HEK293 (cell line): ENCODE measurements around the gene DLX2.

ENCODE experiments used
- CTCF ChIA-PET: fragments of 350-600 bp; formaldehyde crosslinking; extraction: SDS; loops from one replicate; lab custom pipeline; 2021; ENCODE audit warnings: antibody characterized with exemption; lab: Yijun Ruan, JAX
- POLR2A ChIA-PET: fragments of 300-600 bp; formaldehyde crosslinking; extraction: SDS; loops from one replicate; lab custom pipeline; 2020; ENCODE audit warnings: antibody characterized with exemption, inconsistent platforms; lab: Yijun Ruan, JAX
- H3K27ac ChIP-seq: fragments of 200-500 bp; sonication (Bioruptor generic); 2 replicates; pipeline ENCODE4 v1.5.1; 2014; ENCODE audit warnings: low read depth, low read length, control low read depth, inconsistent platforms; ENCODE audit errors: extremely low read depth
- H3K36me3 ChIP-seq, 2 experiments: fragments of 200-500 bp in 1 of 2; sonication (Bioruptor generic) in 1 of 2; 1 replicate in 1 of 2; 2 replicates in 1 of 2; pipeline ENCODE4 v1.5.1; 2014 to 2017; ENCODE audit warnings: inconsistent platforms in 2 of 2, low read length in 2 of 2; ENCODE audit not compliant: control insufficient read depth in 2 of 2, insufficient read depth in 1 of 2
- H3K4me1 ChIP-seq: fragments of 200-500 bp; sonication (Bioruptor generic); 2 replicates; pipeline ENCODE4 v1.5.1; 2014; ENCODE audit warnings: mild to moderate bottlenecking, low read length, inconsistent platforms; ENCODE audit not compliant: control insufficient read depth, insufficient read depth
- H3K4me3 ChIP-seq: 2 replicates; pipeline ENCODE4 v1.5.1; 2011; ENCODE audit warnings: low read depth, mild to moderate bottlenecking, control low read depth, low read length, moderate library complexity
- H3K9me3 ChIP-seq: fragments of 200-500 bp; sonication (Bioruptor generic); 2 replicates; pipeline ENCODE4 v1.5.1; 2014; ENCODE audit warnings: low read depth, low read length, inconsistent platforms; ENCODE audit not compliant: control insufficient read depth, insufficient read depth
- ATF2 ChIP-seq: fragments of 450-650 bp; formaldehyde crosslinking; IDR thresholded peaks from 2 replicates; pipeline ENCODE4 v1.5.1; 2016; ENCODE audit warnings: missing biosample characterization, missing genetic modification characterization, low read depth
- BCL11B ChIP-seq: fragments of 450-650 bp; formaldehyde crosslinking; IDR thresholded peaks from 2 replicates; pipeline ENCODE4 v1.5.1; 2016; ENCODE audit warnings: low read depth, missing biosample characterization, missing genetic modification characterization
- FEZF1 ChIP-seq: fragments of 450-650 bp; formaldehyde crosslinking; IDR thresholded peaks from 2 replicates; pipeline ENCODE4 v1.5.1; 2016; ENCODE audit warnings: missing biosample characterization, missing genetic modification characterization
- GLI4 ChIP-seq: fragments of 450-650 bp; formaldehyde crosslinking; IDR thresholded peaks from 2 replicates; pipeline ENCODE4 v1.5.1; 2016; ENCODE audit warnings: missing biosample characterization, missing genetic modification characterization
- GLIS1 ChIP-seq: fragments of 450-650 bp; formaldehyde crosslinking; IDR thresholded peaks from 2 replicates; pipeline ENCODE4 v1.5.1; 2016; ENCODE audit warnings: missing biosample characterization, missing genetic modification characterization
- HIC1 ChIP-seq: fragments of 450-650 bp; formaldehyde crosslinking; IDR thresholded peaks from 2 replicates; pipeline ENCODE4 v1.5.1; 2016; ENCODE audit warnings: missing biosample characterization, missing genetic modification characterization
- KLF16 ChIP-seq: fragments of 450-650 bp; formaldehyde crosslinking; IDR thresholded peaks from 2 replicates; pipeline ENCODE4 v1.5.1; 2017; ENCODE audit warnings: missing biosample characterization, missing genetic modification characterization
- PATZ1 ChIP-seq: fragments of 450-650 bp; formaldehyde crosslinking; IDR thresholded peaks from 2 replicates; pipeline ENCODE4 v1.5.1; 2016; ENCODE audit warnings: missing biosample characterization, missing genetic modification characterization
- PRDM1 ChIP-seq: fragments of 450-650 bp; formaldehyde crosslinking; IDR thresholded peaks from 2 replicates; pipeline ENCODE4; 2016; ENCODE audit warnings: missing biosample characterization, missing genetic modification characterization
- SP7 ChIP-seq: fragments of 450-650 bp; formaldehyde crosslinking; IDR thresholded peaks from 2 replicates; pipeline ENCODE4 v1.5.1; 2016; ENCODE audit warnings: missing biosample characterization, missing genetic modification characterization
- TRIM28 ChIP-seq: IDR thresholded peaks from 2 replicates; pipeline ENCODE4 v1.6.1; 2011; ENCODE audit warnings: low read length, control low read depth, borderline replicate concordance
- WT1 ChIP-seq: fragments of 450-650 bp; formaldehyde crosslinking; IDR thresholded peaks from 2 replicates; pipeline ENCODE4 v1.5.1; 2016; ENCODE audit warnings: missing biosample characterization, missing genetic modification characterization
- YY2 ChIP-seq: fragments of 450-650 bp; formaldehyde crosslinking; IDR thresholded peaks from 2 replicates; pipeline ENCODE4 v1.5.1; 2016; ENCODE audit warnings: missing biosample characterization, missing genetic modification characterization
- ZBTB10 ChIP-seq: fragments of 450-650 bp; formaldehyde crosslinking; IDR thresholded peaks from 2 replicates; pipeline ENCODE4 v1.5.1; 2016; ENCODE audit warnings: missing biosample characterization, missing genetic modification characterization
- ZBTB48 ChIP-seq: fragments of 450-650 bp; formaldehyde crosslinking; IDR thresholded peaks from 2 replicates; pipeline ENCODE4 v1.5.1; 2016; ENCODE audit warnings: missing biosample characterization, missing genetic modification characterization
- ZEB2 ChIP-seq: fragments of 450-650 bp; formaldehyde crosslinking; IDR thresholded peaks from 2 replicates; pipeline ENCODE4 v1.5.1; 2016; ENCODE audit warnings: missing biosample characterization, missing genetic modification characterization
- ZIC2 ChIP-seq: fragments of 450-650 bp; formaldehyde crosslinking; IDR thresholded peaks from 2 replicates; pipeline ENCODE4 v1.5.1; 2016; ENCODE audit warnings: missing biosample characterization, missing genetic modification characterization
- ZNF2 ChIP-seq: fragments of 450-650 bp; formaldehyde crosslinking; IDR thresholded peaks from 2 replicates; pipeline ENCODE4 v1.5.1; 2016; ENCODE audit warnings: missing biosample characterization, missing genetic modification characterization
- ZNF202 ChIP-seq: fragments of 450-650 bp; formaldehyde crosslinking; IDR thresholded peaks from 2 replicates; pipeline ENCODE4 v1.5.1; 2016; ENCODE audit warnings: missing biosample characterization, missing genetic modification characterization, borderline replicate concordance
- ZNF341 ChIP-seq: fragments of 450-650 bp; formaldehyde crosslinking; IDR thresholded peaks from 2 replicates; pipeline ENCODE4; 2016; ENCODE audit warnings: low read depth, missing biosample characterization, missing genetic modification characterization
- ZNF423 ChIP-seq: fragments of 450-650 bp; formaldehyde crosslinking; IDR thresholded peaks from 2 replicates; pipeline ENCODE4 v1.5.1; 2016; ENCODE audit warnings: missing biosample characterization, missing genetic modification characterization
- ZNF488 ChIP-seq: fragments of 450-650 bp; formaldehyde crosslinking; IDR thresholded peaks from 2 replicates; pipeline ENCODE4 v1.5.1; 2016; ENCODE audit warnings: missing biosample characterization, missing genetic modification characterization
- ZNF529 ChIP-seq: fragments of 450-650 bp; formaldehyde crosslinking; IDR thresholded peaks from 2 replicates; pipeline ENCODE4 v1.5.1; 2017; ENCODE audit warnings: missing genetic modification characterization, missing biosample characterization; ENCODE audit not compliant: insufficient replicate concordance
- ZNF544 ChIP-seq: fragments of 450-650 bp; formaldehyde crosslinking; IDR thresholded peaks from 2 replicates; pipeline ENCODE4 v1.5.0; 2017; ENCODE audit warnings: missing biosample characterization, missing genetic modification characterization
- ZNF549 ChIP-seq: fragments of 450-650 bp; IDR thresholded peaks from 2 replicates; pipeline ENCODE4 v1.5.1; 2018; ENCODE audit warnings: missing biosample characterization, missing genetic modification characterization, mild to moderate bottlenecking, inconsistent platforms, moderate library complexity
- ZNF624 ChIP-seq: fragments of 450-650 bp; formaldehyde crosslinking; IDR thresholded peaks from 2 replicates; pipeline ENCODE4 v1.5.1; 2017; ENCODE audit warnings: missing biosample characterization, missing genetic modification characterization
- ZNF660 ChIP-seq: fragments of 450-650 bp; IDR thresholded peaks from 2 replicates; pipeline ENCODE4 v1.5.1; 2018; ENCODE audit warnings: missing biosample characterization, mild to moderate bottlenecking, missing genetic modification characterization

Gene DLX2

GRCh38 chr2:172099472-172100079 is 3.1 kb downstream of the DLX2 start (continued):
- TF ChIP-seq ZNF202 (tag by site-specific recombination) (no peak), ZEB2 (no peak), PATZ1 (peak; percentile 62), ZNF2 (no peak), ZBTB48 (tag by site-specific recombination) (no peak), ZNF488 (tag by site-specific recombination) (no peak), GLI4 (tag by site-specific recombination) (no peak), ZNF660 (no peak), ZIC2 (tag by site-specific recombination) (peak; percentile 73), YY2 (tag by site-specific recombination) (no peak), TRIM28 (no peak), ATF2 (tag by site-specific recombination) (0 out of 2 replicates have a peak, but pooled peaks have one; percentile 32), FEZF1 (no peak; the same call in 1 of the 2 replicates)

GRCh38 chr2:172098650-172099471 is 3.8 kb downstream of the DLX2 start:
- peak overlapping the region; percentile 67 for H3K4me3 ChIP-seq
- POLR2A ChIA-PET, result interaction anchor here (0.6 to 8.7 kb wide), 7 partner anchors 15 to 211 kb away, joined by 3 to 147 read pairs (median 6); partner anchors contain the start of genes DLX1, HAT1 and SLC25A12
- no peaks in the 10 kb centered on the region for H3K9me3 ChIP-seq
- peak overlapping the region; percentile 99 for H3K27ac ChIP-seq
- peaks cover 0 to 22% of the 10 kb centered on the region in 2 experiments; a peak in 1 of 3 replicates for H3K36me3 ChIP-seq
- CTCF ChIA-PET, result interaction anchor here (0.6 to 1.4 kb wide), 6 partner anchors 17 to 395 kb away, joined by 3 to 4 read pairs (median 3); no protein-coding TSS in a partner anchor
- peaks cover 19% of the 10 kb centered on the region for H3K4me1 ChIP-seq
- peak; percentile 60 for TF ChIP-seq BCL11B (tag by site-specific recombination)
- no peak for TF ChIP-seq ZNF544 (tag by site-specific recombination)
- peak; percentile 78 for TF ChIP-seq GLIS1
- TF ChIP-seq SP7 (tag by site-specific recombination), result peak; percentile 81
- peak; percentile 42; the same call in 1 of the 2 replicates for TF ChIP-seq ZNF423
- TF ChIP-seq ZNF529 (tag by site-specific recombination), result no peak
- TF ChIP-seq HIC1, result peak; percentile 79
- 0 out of 2 replicates have a peak, but pooled peaks have one; percentile 34 for TF ChIP-seq PRDM1 (tag by site-specific recombination)
- TF ChIP-seq WT1 (tag by site-specific recombination), result peak; percentile 56; the same call in 1 of the 2 replicates
- no peak; the same call in 1 of the 2 replicates for TF ChIP-seq KLF16 (tag by site-specific recombination)
- TF ChIP-seq ZNF624 (tag by site-specific recombination), result peak; percentile 35; the same call in 1 of the 2 replicates
- TF ChIP-seq ZNF341 (tag by site-specific recombination), result peak; percentile 73
- TF ChIP-seq ZBTB10 (tag by site-specific recombination), result peak; percentile 79
- TF ChIP-seq ZNF549, result no peak
